ENCODE results near the gene HOXB5.

The HOXB5 gene

DNA sequence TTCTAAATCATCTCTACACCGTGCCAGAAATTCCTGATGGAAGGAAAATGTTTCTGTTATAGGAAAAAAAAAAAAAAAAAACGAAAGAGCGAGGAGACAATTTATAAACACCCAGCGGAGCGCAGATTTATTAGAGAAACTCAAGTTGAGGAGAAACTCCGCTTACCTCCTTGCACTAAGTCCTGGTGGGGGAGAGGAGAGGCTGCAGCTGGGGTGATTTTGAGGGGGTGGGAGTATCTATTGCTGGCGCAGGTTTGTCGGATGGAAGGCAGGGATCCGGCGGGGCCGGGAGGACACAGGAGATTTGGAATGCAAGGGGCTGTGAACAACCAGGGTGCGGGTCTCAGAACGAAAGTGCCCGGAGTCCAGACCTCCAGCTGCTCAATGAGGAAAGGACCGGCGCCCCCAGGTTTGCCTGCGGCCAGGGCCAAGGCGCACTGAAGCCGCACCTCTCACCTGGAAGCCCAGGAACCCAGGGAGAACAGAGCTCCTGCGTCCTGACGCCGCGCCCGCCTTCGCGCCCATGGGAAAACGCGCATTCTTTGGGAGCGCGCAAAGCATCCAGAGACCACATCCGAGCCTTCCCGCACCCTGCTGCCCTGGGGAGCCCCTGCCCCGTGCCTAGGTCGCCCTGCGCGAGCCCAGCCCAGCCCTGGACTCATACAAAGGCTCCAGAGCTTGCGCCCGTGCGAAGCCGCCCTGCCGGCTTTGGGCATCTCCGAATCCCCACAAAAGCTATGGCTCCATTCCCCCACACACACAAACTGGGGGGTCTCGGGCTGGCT, 24.1 kb upstream of the HOXB5 start:
- intact Hi-C loops (cut with DNase I; ENCODE audit: low total_unique reads), result loop anchor here (5.0 kb wide), 1 partner anchor 590 kb away; no protein-coding TSS in a partner anchor
- peaks cover 0 to 100% of the 10 kb centered on the region in 2 donors for H3K27me3 ChIP-seq
- no peak for DNase-seq

DNA sequence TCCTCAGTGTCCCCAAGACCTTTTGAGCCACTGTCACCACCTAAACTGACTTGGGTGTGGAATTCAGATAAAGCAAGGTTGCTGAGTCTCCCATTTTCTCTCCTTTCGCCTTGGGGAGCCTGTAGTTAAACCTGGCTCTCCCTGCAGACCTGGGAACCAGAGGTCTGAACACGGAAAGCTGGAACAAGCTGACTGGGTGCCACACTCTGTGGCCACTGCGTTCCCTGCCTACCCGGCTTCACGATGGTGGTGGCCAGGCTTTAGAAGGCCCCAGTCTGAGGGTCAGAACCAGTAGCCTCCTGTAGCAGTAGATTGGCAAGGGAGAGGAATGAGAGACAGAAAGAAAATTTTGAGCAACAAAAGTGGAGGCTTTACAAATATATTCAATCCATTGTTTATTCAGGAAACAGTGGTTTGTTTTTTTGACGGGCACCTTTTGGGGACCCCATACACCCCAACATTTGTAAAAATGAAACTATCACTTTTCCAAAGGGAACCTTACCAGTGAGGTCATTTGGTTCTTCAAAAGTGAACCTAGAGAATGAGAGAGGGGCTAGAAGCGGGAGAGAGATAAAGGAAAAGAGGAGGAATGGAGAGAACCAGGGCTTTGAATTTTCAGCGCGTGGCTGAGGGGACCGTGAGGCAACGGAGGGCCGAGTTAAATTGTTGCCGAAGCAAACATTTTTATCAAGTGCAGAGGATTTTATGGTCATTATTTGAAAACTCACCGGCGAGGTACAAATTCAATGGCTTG, 23.3 kb upstream of the HOXB5 start:
- Histone ChIP-seq H3K9me3 (no peaks in the 10 kb centered on the region), H3K4me1 (peaks cover 0 to 40% (median 28%) of the 10 kb centered on the region in 4 donors), H3K4me3 (no peak overlapping the region), H3K27me3 (peaks cover 3 to 100% of the 10 kb centered on the region in 2 donors), H3K27ac (no peak overlapping the region), H3K36me3 (no peaks in the 10 kb centered on the region)
- DNase-seq, result no peak
- intact Hi-C loops (cut with DNase I; ENCODE audit: low total_unique reads), result loop anchor here (5.0 kb wide), 1 partner anchor 590 kb away; no protein-coding TSS in a partner anchor
- TF ChIP-seq, protein P1, sequence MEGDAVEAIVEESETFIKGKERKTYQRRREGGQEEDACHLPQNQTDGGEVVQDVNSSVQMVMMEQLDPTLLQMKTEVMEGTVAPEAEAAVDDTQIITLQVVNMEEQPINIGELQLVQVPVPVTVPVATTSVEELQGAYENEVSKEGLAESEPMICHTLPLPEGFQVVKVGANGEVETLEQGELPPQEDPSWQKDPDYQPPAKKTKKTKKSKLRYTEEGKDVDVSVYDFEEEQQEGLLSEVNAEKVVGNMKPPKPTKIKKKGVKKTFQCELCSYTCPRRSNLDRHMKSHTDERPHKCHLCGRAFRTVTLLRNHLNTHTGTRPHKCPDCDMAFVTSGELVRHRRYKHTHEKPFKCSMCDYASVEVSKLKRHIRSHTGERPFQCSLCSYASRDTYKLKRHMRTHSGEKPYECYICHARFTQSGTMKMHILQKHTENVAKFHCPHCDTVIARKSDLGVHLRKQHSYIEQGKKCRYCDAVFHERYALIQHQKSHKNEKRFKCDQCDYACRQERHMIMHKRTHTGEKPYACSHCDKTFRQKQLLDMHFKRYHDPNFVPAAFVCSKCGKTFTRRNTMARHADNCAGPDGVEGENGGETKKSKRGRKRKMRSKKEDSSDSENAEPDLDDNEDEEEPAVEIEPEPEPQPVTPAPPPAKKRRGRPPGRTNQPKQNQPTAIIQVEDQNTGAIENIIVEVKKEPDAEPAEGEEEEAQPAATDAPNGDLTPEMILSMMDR (IDR thresholded peaks at IDR 0.05), result no peak

More for the DNA sequence above, 24.1 kb upstream of the HOXB5 start:
- Histone ChIP-seq H3K4me1 (peaks cover 0 to 32% (median 22%) of the 10 kb centered on the region in 4 donors), H3K27ac (no peak overlapping the region), H3K4me3 (no peak overlapping the region), H3K9me3 (no peaks in the 10 kb centered on the region), H3K36me3 (no peaks in the 10 kb centered on the region)
- TF ChIP-seq, protein P1 (IDR thresholded peaks at IDR 0.05), result no peak

DNA sequence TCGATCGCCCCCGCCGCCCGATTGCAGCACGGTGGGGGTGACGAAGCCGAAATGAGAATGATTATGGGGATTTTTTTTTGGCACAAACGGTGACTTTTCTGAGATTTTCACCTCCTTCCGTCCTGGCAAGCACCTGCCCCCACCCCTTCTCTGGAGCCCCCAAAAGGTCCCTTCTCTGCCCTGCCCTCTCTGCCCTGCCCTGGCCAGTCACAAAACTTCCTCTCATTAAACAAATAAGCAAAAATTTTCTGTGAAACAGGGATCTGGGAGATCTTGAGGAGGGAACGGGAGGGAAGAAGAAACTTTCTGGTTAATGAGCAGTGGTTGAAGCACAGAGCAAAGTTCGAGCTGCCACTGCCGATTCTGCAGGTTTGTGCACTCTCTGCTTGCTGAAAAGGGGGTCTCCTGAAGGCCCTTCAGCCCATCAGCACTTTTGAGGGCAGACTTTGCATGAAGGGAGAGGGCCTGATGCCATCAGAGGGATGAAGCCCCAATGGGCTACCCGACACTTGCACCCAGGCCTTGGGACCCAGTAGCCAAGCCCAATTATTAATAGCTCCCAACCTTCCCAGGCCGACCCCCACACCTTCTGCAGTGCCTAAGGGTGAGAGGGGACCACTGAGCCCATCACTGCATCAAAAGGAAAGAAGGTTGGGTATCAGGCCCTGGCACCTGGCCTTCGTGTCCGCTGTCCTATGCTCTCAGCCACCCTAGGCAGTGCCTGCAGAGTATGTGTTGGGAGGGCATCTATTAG, 22.6 kb upstream of the HOXB5 start:
- intact Hi-C loops (cut with DNase I; ENCODE audit: low total_unique reads), result loop anchor here (5.0 kb wide), 1 partner anchor 589 kb away; no protein-coding TSS in a partner anchor
- no peak for DNase-seq
- Histone ChIP-seq H3K27ac (no peak overlapping the region), H3K4me3 (no peak overlapping the region), H3K4me1 (peaks cover 0 to 48% (median 36%) of the 10 kb centered on the region in 4 donors), H3K9me3 (no peaks in the 10 kb centered on the region), H3K36me3 (no peaks in the 10 kb centered on the region), H3K27me3 (peaks cover 4 to 100% of the 10 kb centered on the region in 2 donors)
- TF ChIP-seq, protein P1 (IDR thresholded peaks at IDR 0.05), result no peak

DNA sequence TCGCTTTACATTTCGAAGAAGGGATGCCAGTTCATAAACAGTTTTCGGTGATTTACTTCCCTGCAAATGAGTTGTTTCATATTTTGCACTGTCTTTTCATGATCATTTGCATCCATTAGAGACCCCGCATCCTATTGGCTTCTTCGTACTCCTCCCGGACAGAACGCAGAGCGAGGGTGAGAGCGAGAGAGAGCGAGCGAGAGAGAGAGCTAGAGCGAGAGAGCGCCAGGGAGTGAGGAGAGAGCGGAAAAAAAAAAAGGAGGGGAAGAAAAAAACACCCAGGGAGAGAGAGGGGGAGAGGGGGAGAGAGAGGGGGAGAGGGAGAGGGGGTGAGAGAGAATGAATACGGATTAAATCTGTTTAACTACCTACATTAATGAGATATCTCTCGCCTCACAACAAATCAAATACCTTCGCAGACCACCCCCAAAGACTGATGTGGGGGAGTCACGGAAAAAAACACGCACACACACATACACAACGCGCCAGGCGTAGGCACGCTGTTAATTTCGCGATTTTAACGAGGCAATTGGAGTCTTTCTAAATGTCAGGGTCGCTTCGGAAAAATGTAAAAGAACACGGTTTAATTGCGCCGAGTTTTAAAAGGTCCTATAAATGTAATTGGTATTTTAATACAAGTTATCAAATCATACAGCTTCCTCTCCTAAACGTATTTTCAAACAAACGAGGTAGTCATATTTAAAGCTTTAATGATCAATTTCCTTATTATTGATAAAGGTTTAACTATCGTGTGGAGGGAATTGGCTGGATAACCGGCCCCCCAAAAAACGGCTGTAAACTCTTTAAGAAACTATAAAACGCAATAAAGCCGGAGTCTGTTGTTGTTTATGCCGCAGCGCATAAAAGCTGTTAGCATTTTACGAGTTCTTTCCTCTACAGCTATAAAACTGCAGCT, 21.7 kb upstream of the HOXB5 start, which contains the start of gene HOXB8:
TSS of gene HOXB8 (minus strand) at position 246 of the 916 bp plus-strand sequence. CDS start 588 bp downstream, outside the sequence.
- Histone ChIP-seq H3K27ac (no peak within 1 kb of the TSS), H3K4me3 (peak within 1 kb of the TSS in 1 of 2 donors; percentile 24), H3K27me3 (peaks cover 6 to 100% of the 10 kb centered on the region in 2 donors), H3K36me3 (no peaks in the 10 kb centered on the region), H3K9me3 (no peaks in the 10 kb centered on the region), H3K4me1 (peaks cover 0 to 56% (median 44%) of the 10 kb centered on the region in 4 donors)
- TF ChIP-seq, protein P1 (IDR thresholded peaks at IDR 0.05), result no peak
- intact Hi-C loops (cut with DNase I; ENCODE audit: low total_unique reads), result loop anchor here (5.0 kb wide), 1 partner anchor 588 kb away; no protein-coding TSS in a partner anchor
- DNase-seq, result no peak
